NT2/D1 (cell line): Measurements from ENCODE around the gene FRY.

ENCODE experiments used
- DNase-seq: peaks from one replicate; pipeline ENCODE4 v3.0.0-alpha.2; 2011; ENCODE audit warnings: low read depth, low spot score
- H3K27me3 ChIP-seq: 2 replicates; pipeline ENCODE4 v1.6.0; 2011; ENCODE audit warnings: mild to moderate bottlenecking; ENCODE audit not compliant: insufficient read length, insufficient read depth
- H3K36me3 ChIP-seq: 2 replicates; pipeline ENCODE4 v1.6.1; 2011; ENCODE audit warnings: mild to moderate bottlenecking, low read length, mixed read lengths; ENCODE audit not compliant: insufficient read depth, insufficient read length
- H3K4me1 ChIP-seq: 2 replicates; pipeline ENCODE4 v1.5.1; 2011; ENCODE audit not compliant: insufficient read depth, insufficient read length
- H3K4me3 ChIP-seq: 2 replicates; pipeline ENCODE4 v1.5.1; 2011; ENCODE audit warnings: low read depth; ENCODE audit not compliant: insufficient read length
- H3K9ac ChIP-seq: 2 replicates; pipeline ENCODE4 v1.6.0; 2011; ENCODE audit warnings: low read depth; ENCODE audit not compliant: insufficient read length
- H3K9me3 ChIP-seq: 2 replicates; pipeline ENCODE4 v1.5.1; 2011; ENCODE audit warnings: mild to moderate bottlenecking, low read length; ENCODE audit not compliant: insufficient read depth
- SUZ12 ChIP-seq: IDR thresholded peaks from 2 replicates; pipeline ENCODE4 v1.6.1; 2011; ENCODE audit not compliant: insufficient read length, insufficient read depth; ENCODE audit errors: extremely low read depth
- YY1 ChIP-seq: IDR thresholded peaks from 2 replicates; pipeline ENCODE4 v1.6.1; 2011; ENCODE audit not compliant: insufficient read length, insufficient read depth
- ZNF274 ChIP-seq: IDR thresholded peaks from 2 replicates; pipeline ENCODE4 v1.6.1; 2011; ENCODE audit warnings: mild to moderate bottlenecking, low read depth, low read length

FRY gene

GRCh38 chr13:32300920-32301319 is 269.3 kb downstream of the FRY start:
- H3K4me1 ChIP-seq: no peaks in the 10 kb centered on the region
- H3K9ac ChIP-seq: no peak overlapping the region
- no peak for TF ChIP-seq SUZ12
- no peak overlapping the region for H3K4me3 ChIP-seq
- H3K27me3 ChIP-seq: no peaks in the 10 kb centered on the region
- H3K9me3 ChIP-seq: no peaks in the 10 kb centered on the region
- H3K36me3 ChIP-seq: no peaks in the 10 kb centered on the region
- no peak for DNase-seq

DNA sequence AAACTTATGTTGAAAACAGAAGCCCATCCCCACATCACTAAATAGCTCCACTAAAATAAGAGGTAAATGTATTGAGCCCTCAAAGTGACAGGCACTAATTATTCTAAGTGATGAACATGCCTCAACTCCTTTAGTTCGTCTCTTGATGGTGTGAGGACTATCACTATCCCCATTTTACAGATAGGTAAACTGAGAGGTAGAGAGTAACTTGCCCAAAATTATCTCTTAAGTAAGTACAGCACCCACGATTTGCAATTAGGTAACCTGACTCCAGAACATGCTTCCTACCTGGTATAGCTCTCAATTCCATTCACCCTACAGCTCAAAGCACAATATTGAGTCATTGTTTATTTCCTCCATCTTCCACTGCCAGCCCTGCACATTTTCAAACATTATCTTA is 270.9 kb downstream of the FRY start:
- no peak for DNase-seq
- H3K36me3 ChIP-seq: no peaks in the 10 kb centered on the region
- H3K4me1 ChIP-seq: no peaks in the 10 kb centered on the region
- H3K27me3 ChIP-seq: no peaks in the 10 kb centered on the region
- TF ChIP-seq ZNF274: no peak
- TF ChIP-seq YY1: no peak
- no peak for TF ChIP-seq SUZ12
- H3K9me3 ChIP-seq: no peaks in the 10 kb centered on the region
- H3K9ac ChIP-seq: no peak overlapping the region
- H3K4me3 ChIP-seq: no peak overlapping the region

- Histone ChIP-seq H3K9me3 (no peaks in the 10 kb centered on the region), H3K9ac (no peak overlapping the region), H3K27me3 (no peaks in the 10 kb centered on the region), H3K36me3 (no peaks in the 10 kb centered on the region), H3K4me3 (no peak overlapping the region), H3K4me1 (no peaks in the 10 kb centered on the region)
- no peak for DNase-seq
- TF ChIP-seq YY1 (no peak), ZNF274 (no peak)
Observed at GRCh38 chr13:32305646-32306045, 274.1 kb downstream of the FRY start.

DNA sequence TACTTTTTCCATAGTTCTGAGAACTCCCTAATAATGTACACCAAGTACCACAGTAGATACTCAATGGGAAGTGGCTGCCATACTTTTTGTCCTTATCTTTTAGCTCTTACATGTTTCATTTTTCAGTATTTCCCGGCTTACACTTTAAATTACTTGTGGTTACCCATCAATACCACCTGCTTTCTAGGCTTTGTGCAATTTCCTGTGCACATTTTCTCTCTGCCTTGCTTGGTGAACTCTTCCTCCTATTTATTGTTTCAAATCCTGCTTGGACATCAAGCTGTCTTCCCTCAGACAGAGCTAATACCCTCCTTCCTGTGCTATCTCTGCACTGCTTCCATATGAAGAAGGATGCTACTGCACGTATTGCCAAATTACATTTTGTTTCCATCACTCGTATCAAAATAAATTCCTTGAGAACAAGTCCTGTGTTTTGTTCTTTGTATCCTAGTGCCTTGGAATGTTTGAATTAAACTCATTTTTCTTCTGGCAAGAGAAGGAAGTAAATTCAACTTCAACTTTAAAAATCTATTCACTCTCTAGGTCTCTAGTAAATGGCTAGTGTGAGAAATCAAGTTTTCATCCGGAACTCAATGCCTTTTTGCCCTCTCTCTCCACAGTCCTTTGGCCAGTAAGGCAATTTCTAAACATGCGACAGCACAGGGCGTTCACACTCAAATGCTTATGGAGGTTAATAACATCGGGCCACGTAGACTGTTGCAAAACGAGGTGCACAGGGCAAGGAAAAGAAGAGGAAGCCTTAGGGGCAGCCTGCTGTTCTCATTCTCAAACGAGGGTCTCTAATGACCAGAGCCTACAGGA is 277.9 kb downstream of the FRY start:
- H3K36me3 ChIP-seq: no peaks in the 10 kb centered on the region
- no peaks in the 10 kb centered on the region for H3K4me1 ChIP-seq
- no peaks in the 10 kb centered on the region for H3K27me3 ChIP-seq
- no peak overlapping the region for H3K9ac ChIP-seq
- no peak overlapping the region for H3K4me3 ChIP-seq
- no peak for DNase-seq
- no peak for TF ChIP-seq SUZ12
- TF ChIP-seq YY1: no peak
- no peak for TF ChIP-seq ZNF274
- H3K9me3 ChIP-seq: no peaks in the 10 kb centered on the region

- Histone ChIP-seq H3K4me1 (no peaks in the 10 kb centered on the region), H3K9me3 (no peaks in the 10 kb centered on the region), H3K9ac (peak overlapping the region; percentile 50), H3K4me3 (no peak overlapping the region), H3K27me3 (no peaks in the 10 kb centered on the region), H3K36me3 (no peaks in the 10 kb centered on the region)
- no peak for TF ChIP-seq ZNF274
- no peak for DNase-seq
Observed at GRCh38 chr13:32310134-32310706, 278.6 kb downstream of the FRY start.

DNA sequence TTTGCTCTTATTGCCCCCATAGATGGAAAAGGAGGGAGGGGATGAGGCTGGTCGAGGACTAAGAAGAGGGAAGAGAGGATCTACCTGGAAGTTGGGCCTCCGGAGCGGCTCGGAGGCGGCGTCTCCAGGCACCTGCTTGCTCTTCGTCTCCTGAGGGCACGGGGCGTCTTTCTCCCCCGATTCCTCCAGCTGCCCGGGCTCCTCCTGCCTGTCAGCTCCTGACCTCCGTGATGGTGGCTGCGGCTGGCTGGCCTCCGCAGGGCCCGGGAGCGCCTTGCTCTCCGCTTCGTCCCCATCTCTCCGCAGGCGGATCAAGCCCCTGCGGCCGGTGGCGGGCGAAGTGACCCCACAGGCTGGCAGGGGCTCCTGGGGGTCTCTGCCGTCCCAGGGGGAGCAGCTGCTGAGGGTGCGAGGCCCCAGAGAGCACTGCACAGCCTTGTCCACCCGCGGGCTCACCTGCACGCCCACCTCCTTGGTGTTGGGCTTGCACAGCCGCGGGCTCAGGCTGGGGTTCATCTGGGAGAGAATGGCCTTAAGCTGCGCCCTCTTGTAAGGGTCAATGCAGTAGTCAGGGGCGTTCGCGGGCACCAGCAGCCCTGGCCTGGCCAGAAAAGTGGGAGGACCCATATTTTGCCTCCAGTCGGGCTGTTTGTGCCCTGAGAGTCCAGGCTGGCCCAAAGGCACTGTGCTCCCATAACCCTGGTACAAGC is 279.8 kb downstream of the FRY start:
- no peaks in the 10 kb centered on the region for H3K9me3 ChIP-seq

DNA sequence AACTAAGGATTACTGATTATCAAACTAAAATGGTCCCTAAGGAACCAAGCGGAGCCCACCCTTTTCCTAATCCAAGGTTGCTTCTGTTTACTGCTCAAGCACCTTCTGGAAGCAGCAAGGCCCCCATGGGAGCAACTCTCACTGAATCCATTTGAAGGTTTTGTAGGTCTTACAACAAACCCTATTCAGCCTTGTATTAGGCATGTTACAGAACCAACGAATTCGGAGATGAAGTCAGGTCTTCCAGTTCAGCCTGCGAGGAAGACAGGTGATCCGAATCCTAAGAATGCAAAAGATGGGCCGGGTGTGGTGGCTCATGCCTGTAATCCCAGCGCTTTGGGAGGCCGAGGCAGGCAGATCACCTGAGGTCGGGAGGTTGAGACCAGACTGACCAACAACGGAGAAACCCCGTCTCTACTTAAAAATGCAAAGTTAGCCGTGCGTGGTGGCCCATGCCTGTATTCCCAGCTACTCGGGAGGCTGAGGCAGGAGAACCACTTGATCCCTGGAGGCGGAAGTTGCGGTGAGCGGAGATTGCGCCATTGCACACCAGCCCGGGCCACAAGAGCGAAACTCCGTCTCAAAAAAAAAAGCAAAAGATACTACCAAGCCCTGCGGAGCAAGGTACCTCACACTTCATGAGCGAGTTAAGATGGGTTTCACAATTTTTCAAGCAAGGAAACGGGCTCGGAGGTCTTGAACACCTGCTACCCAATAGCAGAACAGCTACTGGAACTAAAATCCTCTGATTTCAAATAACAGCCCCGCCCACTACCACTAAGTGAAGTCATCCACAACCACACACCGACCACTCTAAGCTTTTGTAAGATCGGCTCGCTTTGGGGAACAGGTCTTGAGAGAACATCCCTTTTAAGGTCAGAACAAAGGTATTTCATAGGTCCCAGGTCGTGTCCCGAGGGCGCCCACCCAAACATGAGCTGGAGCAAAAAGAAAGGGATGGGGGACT is 283.0 kb downstream of the FRY start:
- H3K9me3 ChIP-seq: no peaks in the 10 kb centered on the region
- H3K36me3 ChIP-seq: peaks cover 14% of the 10 kb centered on the region
- peak overlapping the region; percentile 87 for H3K9ac ChIP-seq
- H3K4me3 ChIP-seq: peak overlapping the region; percentile 63
- H3K27me3 ChIP-seq: no peaks in the 10 kb centered on the region
- H3K4me1 ChIP-seq: no peaks in the 10 kb centered on the region
- no peak for TF ChIP-seq SUZ12
- no peak for TF ChIP-seq ZNF274
- no peak for TF ChIP-seq YY1
- DNase-seq: no peak

More for the DNA sequence above, 279.8 kb downstream of the FRY start:
- Histone ChIP-seq H3K4me3 (no peak overlapping the region), H3K36me3 (no peaks in the 10 kb centered on the region), H3K9ac (no peak overlapping the region), H3K4me1 (no peaks in the 10 kb centered on the region), H3K27me3 (no peaks in the 10 kb centered on the region)
- DNase-seq: no peak
- TF ChIP-seq YY1 (no peak), SUZ12 (no peak), ZNF274 (no peak)
